Subcutaneous adipose tissue (tissue), 4 donors: ENCODE measurements around the gene GADL1. TPM values are rescaled to one million over a fixed set of nuclear protein-coding genes. Genes with fewer than 3 reads are reported as not detected.

ENCODE experiments used
- CTCF ChIP-seq: fragments of 450-650 bp; IDR thresholded peaks from one replicate; pipeline ENCODE4 v1.5.1; 2016; ENCODE audit warnings: low read depth, mild to moderate bottlenecking, control low read depth, antibody characterized with exemption, moderate library complexity
- total RNA-seq, 4 donors: library from RNA; depleted of rRNA; stranded (reverse); fragments of >200 nt; gene quantifications; one replicate each; pipeline ENCODE4 v1.1.0, GENCODE V29; 2016

Gene GADL1
- total RNA-seq, 4 donors from 2014 or later = not detected

DNA sequence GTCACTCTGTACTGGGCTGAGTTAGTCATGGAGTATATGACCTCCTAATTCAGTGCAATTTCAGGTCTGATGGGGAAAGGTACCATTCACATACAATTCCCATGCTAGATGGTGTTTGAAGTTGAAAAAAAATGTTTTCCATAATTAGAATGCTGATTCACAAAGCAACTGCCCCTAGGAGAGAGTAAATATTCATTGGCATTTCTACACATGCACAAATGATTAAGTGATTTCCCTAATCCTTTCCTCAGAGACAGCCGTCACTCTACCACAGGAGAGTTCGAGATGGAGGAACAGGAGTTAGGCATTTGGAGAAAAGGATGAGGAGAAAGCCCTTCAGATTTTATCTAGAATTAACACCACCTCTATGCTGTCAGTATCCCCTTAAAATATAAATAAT is 32.5 kb downstream of the GADL1 start:
- TF ChIP-seq CTCF = no peak

DNA sequence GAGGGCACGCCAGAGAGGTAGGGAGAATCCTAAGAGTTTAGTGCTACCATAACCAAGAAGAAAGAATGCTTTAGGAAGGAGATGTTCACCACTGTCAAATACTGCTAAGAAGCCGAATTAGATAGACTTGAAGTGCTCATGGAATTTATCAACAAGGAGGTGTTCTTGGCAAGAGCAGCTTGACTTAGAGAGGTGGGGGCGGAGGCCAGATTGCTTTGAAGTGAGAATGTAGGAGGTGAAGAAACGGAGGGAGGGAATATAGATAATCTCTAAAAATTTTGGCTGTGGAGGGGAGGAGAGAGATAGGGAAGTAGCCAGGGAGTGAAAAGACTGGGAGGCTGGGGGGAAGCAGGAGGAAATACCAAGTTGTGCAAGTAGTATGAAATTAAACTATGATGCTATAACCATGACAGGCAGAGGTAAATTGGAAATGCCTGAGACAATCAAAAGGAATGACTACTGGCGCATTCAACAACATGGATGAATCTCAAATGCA is 35.5 kb downstream of the GADL1 start:
- TF ChIP-seq CTCF = no peak

GRCh38 chr3:30855400-30856292 is 38.8 kb downstream of the GADL1 start:
- TF ChIP-seq CTCF = no peak

DNA sequence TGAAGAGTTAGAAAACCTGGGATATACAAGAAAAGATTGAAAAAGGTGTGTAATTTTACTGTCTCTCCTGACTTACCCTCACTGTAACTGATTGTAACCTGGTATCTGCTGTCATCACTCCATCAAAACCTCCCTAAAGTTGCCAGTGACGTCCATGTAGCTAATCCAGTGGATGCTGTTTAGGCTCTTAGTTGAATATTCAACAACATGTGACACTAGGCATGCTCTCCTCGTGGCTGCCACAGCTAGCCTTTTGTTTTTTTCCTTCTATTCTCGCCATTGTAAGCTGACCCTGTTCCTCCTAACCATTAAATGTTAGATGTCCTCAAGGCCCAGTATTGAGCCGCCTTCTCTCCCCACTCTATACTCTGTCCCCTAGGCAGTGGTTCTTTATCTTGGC is 41.6 kb downstream of the GADL1 start:
- no peak for TF ChIP-seq CTCF

- no peak for TF ChIP-seq CTCF
Measured at GRCh38 chr3:30848087-30848779, 46.2 kb downstream of the GADL1 start.

DNA sequence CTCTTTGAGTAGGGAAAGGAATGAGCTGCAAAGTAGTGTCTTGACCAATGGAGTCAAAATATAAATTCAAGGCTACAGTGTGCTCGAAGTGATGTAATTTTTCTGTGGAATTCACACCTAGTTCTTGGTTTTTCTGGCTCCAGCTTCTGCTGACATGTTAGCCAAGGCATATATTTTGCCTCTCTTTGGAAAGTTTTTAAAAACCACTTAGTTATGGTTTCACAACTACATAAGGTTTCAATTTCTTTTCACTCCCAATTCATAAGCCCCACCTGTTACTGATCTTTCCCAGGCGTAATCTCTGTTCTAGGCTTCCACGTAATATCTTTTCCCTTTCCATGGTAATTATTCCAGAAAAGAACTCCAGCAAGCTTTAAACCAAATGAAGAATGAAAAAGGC is 46.9 kb downstream of the GADL1 start:
- no peak for TF ChIP-seq CTCF

DNA sequence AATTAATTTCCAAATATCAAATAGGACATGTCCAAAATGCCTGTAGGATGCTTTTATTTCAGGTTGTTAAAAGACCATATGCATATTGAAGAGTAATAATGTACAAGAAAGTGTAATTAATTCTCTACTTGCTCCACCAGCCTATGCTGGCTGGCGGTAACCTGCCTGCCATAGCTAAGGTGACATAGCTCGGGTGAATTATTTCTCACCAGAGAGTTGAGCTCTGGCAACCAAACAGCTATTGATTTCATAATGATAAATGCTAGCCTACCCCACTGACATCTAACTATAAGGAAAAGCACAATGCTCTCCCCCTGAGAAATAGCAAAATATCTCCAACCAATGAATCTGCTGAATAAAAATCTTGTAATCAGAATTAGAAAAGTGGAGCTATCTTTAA is 48.9 kb downstream of the GADL1 start:
- TF ChIP-seq CTCF = no peak
